GM23338 (cell line): ENCODE results near the gene NPAS2. TPM values are rescaled to one million over a fixed set of nuclear protein-coding genes. Genes with fewer than 3 reads are reported as not detected.

Experiments used
- ATAC-seq: fragments of 200-7000 bp; cut with Tn5 transposase; 3 replicates; pipeline ENCODE4 v1.9.1; 2020
- DNase-seq: peaks from one replicate; pipeline ENCODE4 v3.0.0-alpha.2; 2015; ENCODE audit warnings: low spot score
- H2AFZ ChIP-seq: fragments of 200-600 bp; sonication (generic); 2 replicates; pipeline ENCODE4 v1.8.0; 2016; ENCODE audit warnings: antibody characterized with exemption, mild to moderate bottlenecking, moderate library complexity
- H3F3A ChIP-seq: fragments of 200-600 bp; sonication (generic); replicated peaks from 2 replicates; pipeline ENCODE4 v1.8.0; 2017; ENCODE audit warnings: antibody characterized with exemption, mixed run types, low read depth
- H3K27ac ChIP-seq: fragments of 200-600 bp; sonication (generic); 2 replicates; pipeline ENCODE4 v1.6.1; 2016; ENCODE audit warnings: low read depth
- H3K27me3 ChIP-seq: fragments of 200-600 bp; sonication (generic); 2 replicates; pipeline ENCODE4 v1.8.0; 2016; ENCODE audit warnings: mild to moderate bottlenecking, mixed run types, moderate library complexity; ENCODE audit not compliant: insufficient read depth
- H3K36me3 ChIP-seq: fragments of 200-600 bp; sonication (generic); 2 replicates; pipeline ENCODE4 v1.8.0; 2016; ENCODE audit warnings: mild to moderate bottlenecking; ENCODE audit not compliant: insufficient read depth
- H3K4me1 ChIP-seq: fragments of 200-600 bp; sonication (generic); 2 replicates; pipeline ENCODE4 v1.8.0; 2016; ENCODE audit warnings: mild to moderate bottlenecking, moderate library complexity; ENCODE audit not compliant: insufficient read depth
- H3K4me2 ChIP-seq: fragments of 200-600 bp; sonication (generic); 2 replicates; pipeline ENCODE4 v1.7.1; 2017; ENCODE audit warnings: mixed run types
- H3K4me3 ChIP-seq: fragments of 200-600 bp; sonication (generic); 2 replicates; pipeline ENCODE4 v1.6.1; 2016; ENCODE audit warnings: mixed run types
- H3K79me2 ChIP-seq: fragments of 200-600 bp; sonication (generic); replicated peaks from 2 replicates; pipeline ENCODE4 v1.8.0; 2017; ENCODE audit warnings: mild to moderate bottlenecking; ENCODE audit not compliant: insufficient read depth
- H3K9me2 ChIP-seq: fragments of 200-600 bp; sonication (generic); 2 replicates; pipeline ENCODE4 v1.8.0; 2017; ENCODE audit not compliant: insufficient read depth
- H4K20me1 ChIP-seq: fragments of 200-600 bp; sonication (generic); replicated peaks from 2 replicates; pipeline ENCODE4 v1.8.0; 2017; ENCODE audit warnings: mild to moderate bottlenecking; ENCODE audit not compliant: insufficient read depth
- H3K27ac Mint-ChIP-seq: 2 replicates; pipeline ENCODE4 v1.8.0; 2020; ENCODE audit warnings: inconsistent platforms, mild to moderate bottlenecking, moderate library complexity, mixed read lengths
- H3K27me3 Mint-ChIP-seq: 3 replicates; pipeline ENCODE4 v1.8.0; 2022; ENCODE audit warnings: low read depth, mild to moderate bottlenecking, moderate library complexity, mixed read lengths, inconsistent platforms; ENCODE audit not compliant: insufficient read depth, poor library complexity
- H3K36me3 Mint-ChIP-seq: 3 replicates; pipeline ENCODE4 v1.8.0; 2021; ENCODE audit warnings: low read depth, mild to moderate bottlenecking, inconsistent platforms, moderate library complexity, mixed read lengths
- H3K4me1 Mint-ChIP-seq: 3 replicates; pipeline ENCODE4 v1.8.0; 2020; ENCODE audit warnings: mild to moderate bottlenecking, inconsistent platforms, mixed read lengths
- H3K4me3 Mint-ChIP-seq: 3 replicates; pipeline ENCODE4 v1.8.0; 2021; ENCODE audit warnings: moderate library complexity, mild to moderate bottlenecking, inconsistent platforms, mixed read lengths
- H3K9me3 Mint-ChIP-seq: 3 replicates; pipeline ENCODE4 v1.8.0; 2020; ENCODE audit warnings: moderate library complexity, mild to moderate bottlenecking, inconsistent platforms, mixed read lengths
- CREB1 ChIP-seq: fragments of 250-450 bp; sonication (Bioruptor Pico); IDR thresholded peaks from 2 replicates; pipeline ENCODE4 v1.5.0; 2020; ENCODE audit warnings: low read depth, mild to moderate bottlenecking, moderate library complexity
- EZH2phosphoT487 ChIP-seq: fragments of 200-600 bp; sonication (generic); IDR thresholded peaks from one replicate; pipeline ENCODE4 v1.8.1; 2018; ENCODE audit warnings: antibody characterized with exemption; ENCODE audit not compliant: unreplicated experiment
- JUNB ChIP-seq: IDR thresholded peaks from one replicate; pipeline ENCODE4 v1.6.1; 2016; ENCODE audit warnings: antibody characterized with exemption; ENCODE audit not compliant: unreplicated experiment
- POLR2AphosphoS5 ChIP-seq: IDR thresholded peaks from 2 replicates; pipeline ENCODE4 v1.6.1; 2016; ENCODE audit warnings: antibody characterized with exemption, low read depth
- ZNF114 ChIP-seq: fragments of 250-450 bp; sonication (Bioruptor Pico); IDR thresholded peaks from 2 replicates; pipeline ENCODE4 v1.5.0; 2020; ENCODE audit warnings: mild to moderate bottlenecking, moderate library complexity
- ZNF331 ChIP-seq: fragments of 250-450 bp; sonication (Bioruptor Pico); IDR thresholded peaks from 2 replicates; pipeline ENCODE4 v1.5.0; 2020; ENCODE audit warnings: low read depth, mild to moderate bottlenecking, moderate library complexity
- ZNF462 ChIP-seq: fragments of 250-450 bp; sonication (Bioruptor Pico); IDR thresholded peaks from 2 replicates; pipeline ENCODE4 v1.5.0; 2020; ENCODE audit warnings: mild to moderate bottlenecking, moderate library complexity
- polyA plus RNA-seq: library from polyadenylated mRNA; unstranded; fragments of >200 nt; fragmentation: Nextera tagmentation; extraction: Ambion mirVana; gene quantifications from 2 replicates; pipeline ENCODE4 v1.2.1, GENCODE V29; 2016
- total RNA-seq: library from RNA; depleted of rRNA; stranded (reverse); fragments of >200 nt; shearing (Covaris generic); gene quantifications from 2 replicates; pipeline ENCODE4 v1.2.3, GENCODE V29; 2014

The NPAS2 gene
- total and polyA plus RNA-seq, 2 experiments from 2014 or later: 0.56 to 1.1 TPM

GRCh38 chr2:101004620-101005325, 184.8 kb downstream of the NPAS2 start:
- H3K79me2 ChIP-seq: peaks cover 36% of the 10 kb centered on the region
- H3K27me3 ChIP-seq: 0 out of 2 replicates have a peak, but pooled peaks cover 4% of the 10 kb centered on the region
- H3K4me3 Mint-ChIP-seq: peak overlapping the region; percentile 98
- H3K4me2 ChIP-seq: peak overlapping the region; percentile 87
- H3K27me3 Mint-ChIP-seq: peaks cover 43% of the 10 kb centered on the region
- H3K36me3 Mint-ChIP-seq: peaks cover 74% of the 10 kb centered on the region
- no peak overlapping the region for H2AFZ ChIP-seq
- H3K27ac ChIP-seq: peak overlapping the region; percentile 95
- peaks cover 32% of the 10 kb centered on the region for H4K20me1 ChIP-seq
- H3K36me3 ChIP-seq: peaks cover 54% of the 10 kb centered on the region
- H3K4me1 ChIP-seq: peaks cover 12% of the 10 kb centered on the region
- peak overlapping the region; percentile 99 for H3K27ac Mint-ChIP-seq
- no peaks in the 10 kb centered on the region for H3K9me2 ChIP-seq
- no peak for DNase-seq
- H3K9me3 Mint-ChIP-seq: peaks cover 11% of the 10 kb centered on the region
- peaks cover 51% of the 10 kb centered on the region for H3F3A ChIP-seq
- no peak for ATAC-seq
- peaks cover 37% of the 10 kb centered on the region for H3K4me1 Mint-ChIP-seq
- H3K4me3 ChIP-seq: peak overlapping the region; percentile 80; the same call in 1 of the 2 replicates
- TF ChIP-seq ZNF114 (CRISPR knock-in tag) (no peak), ZNF331 (no peak), CREB1 (CRISPR knock-in tag) (no peak), EZH2phosphoT487 (no peak)

GRCh38 chr2:101006065-101006715, 186.3 kb downstream of the NPAS2 start:
- peaks cover 42% of the 10 kb centered on the region for H3K4me1 Mint-ChIP-seq
- peaks cover 54% of the 10 kb centered on the region for H3K36me3 ChIP-seq
- H3K36me3 Mint-ChIP-seq: peaks cover 89% of the 10 kb centered on the region
- peaks cover 41% of the 10 kb centered on the region for H3K27me3 Mint-ChIP-seq
- H3K9me2 ChIP-seq: no peaks in the 10 kb centered on the region
- 0 out of 2 replicates have a peak, but pooled peaks cover 1% of the 10 kb centered on the region for H3K27me3 ChIP-seq
- H3K4me3 ChIP-seq: no peak overlapping the region
- no peak overlapping the region for H3K27ac Mint-ChIP-seq
- TF ChIP-seq JUNB: no peak
- TF ChIP-seq EZH2phosphoT487: no peak
- peaks cover 36% of the 10 kb centered on the region for H3K79me2 ChIP-seq
- DNase-seq: no peak
- no peak for ATAC-seq
- no peak overlapping the region for H3K27ac ChIP-seq
- peak overlapping the region; percentile 19; the same call in 1 of the 3 replicates for H3K4me3 Mint-ChIP-seq
- no peak overlapping the region for H2AFZ ChIP-seq
- no peak overlapping the region for H3K4me2 ChIP-seq
- peaks cover 11% of the 10 kb centered on the region for H3K9me3 Mint-ChIP-seq
- peaks cover 51% of the 10 kb centered on the region for H3F3A ChIP-seq
- H3K4me1 ChIP-seq: peaks cover 12% of the 10 kb centered on the region
- peaks cover 32% of the 10 kb centered on the region for H4K20me1 ChIP-seq

- Mint-ChIP-seq H3K27me3 (peaks cover 36% of the 10 kb centered on the region), H3K4me1 (peaks cover 41% of the 10 kb centered on the region), H3K9me3 (peaks cover 9% of the 10 kb centered on the region), H3K27ac (peak overlapping the region; percentile 27), H3K4me3 (peak overlapping the region; percentile 7; the same call in 1 of the 3 replicates), H3K36me3 (peaks cover 95% of the 10 kb centered on the region)
- H3K4me2 ChIP-seq: no peak overlapping the region
- H3K79me2 ChIP-seq: peaks cover 30% of the 10 kb centered on the region
- H3K4me3 ChIP-seq: no peak overlapping the region
- H2AFZ ChIP-seq: no peak overlapping the region
- H4K20me1 ChIP-seq: peaks cover 32% of the 10 kb centered on the region
- H3K4me1 ChIP-seq: peaks cover 12% of the 10 kb centered on the region
- TF ChIP-seq POLR2AphosphoS5 (peak; percentile 53), ZNF462 (CRISPR knock-in tag) (no peak)
- peaks cover 51% of the 10 kb centered on the region for H3F3A ChIP-seq
- H3K9me2 ChIP-seq: no peaks in the 10 kb centered on the region
- peak; percentile 35 for DNase-seq
- peaks cover 54% of the 10 kb centered on the region for H3K36me3 ChIP-seq
- H3K27ac ChIP-seq: peak overlapping the region; percentile 84
- no peaks in the 10 kb centered on the region for H3K27me3 ChIP-seq
- ATAC-seq: peak; percentile 67
Observed at GRCh38 chr2:101007415-101008345, 187.7 kb downstream of the NPAS2 start.
